Uterus (tissue), 4 donors: Measurements from ENCODE around the gene PPP2R2D. TPM values are rescaled to one million over a fixed set of nuclear protein-coding genes. Genes with fewer than 3 reads are reported as not detected.

Source experiments
- DNase-seq, 2 donors: peaks; one replicate each; pipeline ENCODE4 v3.0.0-alpha.2; 2019 to 2020
- H3K27ac ChIP-seq, 2 donors: fragments of 200-600 bp; sonication (generic); 1 replicate in 1 of 2; 2 replicates in 1 of 2; pipeline ENCODE4 v1.5.1; 2016 to 2018
- H3K27me3 ChIP-seq, 2 donors: fragments of 200-600 bp; sonication (generic); one replicate each; pipeline ENCODE4 v1.5.1; 2018 to 2019; ENCODE audit warnings: control low read depth in 1 of 2
- H3K36me3 ChIP-seq, 2 donors: fragments of 200-600 bp; sonication (generic); one replicate each; pipeline ENCODE4 v1.5.1; 2019; ENCODE audit warnings: control low read depth in 1 of 2
- H3K4me1 ChIP-seq, 2 donors: fragments of 200-600 bp; sonication (generic); one replicate each; pipeline ENCODE4 v1.5.1; 2018 to 2019; ENCODE audit warnings: control low read depth in 1 of 2
- H3K4me3 ChIP-seq, 2 donors: fragments of 200-600 bp; sonication (generic); 1 replicate in 1 of 2; 2 replicates in 1 of 2; pipeline ENCODE4 v1.5.1; 2018 to 2019; ENCODE audit warnings: mild to moderate bottlenecking in 1 of 2
- H3K9me3 ChIP-seq, 2 donors: fragments of 200-600 bp; sonication (generic); one replicate each; pipeline ENCODE4 v1.5.1; 2019; ENCODE audit warnings: control low read depth in 1 of 2
- POLR2A ChIP-seq, 2 donors: fragments of 450-650 bp; IDR thresholded peaks; one replicate each; pipeline ENCODE4 v1.6.1; 2016; ENCODE audit warnings: antibody characterized with exemption in 2 of 2, mild to moderate bottlenecking in 1 of 2, moderate library complexity in 1 of 2
- intact Hi-C: fragments of 100-400 bp; cut with DNase I; formaldehyde crosslinking; loops from one replicate; pipeline ENCODE4 v1.15.1; 2023; ENCODE audit warnings: low total_unique reads
- total RNA-seq, 4 donors: library from RNA; depleted of rRNA in 3 of 4; stranded (reverse); fragments of >200 nt in 3 of 4; gene quantifications; one replicate each; pipeline versions ENCODE4 v1.1.0 to v1.2.4, GENCODE V29; 2014 to 2023
- TF ChIP-seq, protein P1 (sequence below), 4 experiments: fragments of 200-600 bp in 2 of 4; fragments of 450-650 bp in 2 of 4; sonication (generic) in 2 of 4; IDR thresholded peaks; one replicate each; pipeline ENCODE4 v1.5.1; 2016 to 2019; ENCODE audit warnings: antibody characterized with exemption in 4 of 4, mild to moderate bottlenecking in 2 of 4, moderate library complexity in 1 of 4
- donor health status: DM: yes; HTN: yes; CAD: no.

The PPP2R2D gene
- total RNA-seq, 4 donors from 2014 or later, result 21.2 to 43.2 (median 36.3) TPM

DNA sequence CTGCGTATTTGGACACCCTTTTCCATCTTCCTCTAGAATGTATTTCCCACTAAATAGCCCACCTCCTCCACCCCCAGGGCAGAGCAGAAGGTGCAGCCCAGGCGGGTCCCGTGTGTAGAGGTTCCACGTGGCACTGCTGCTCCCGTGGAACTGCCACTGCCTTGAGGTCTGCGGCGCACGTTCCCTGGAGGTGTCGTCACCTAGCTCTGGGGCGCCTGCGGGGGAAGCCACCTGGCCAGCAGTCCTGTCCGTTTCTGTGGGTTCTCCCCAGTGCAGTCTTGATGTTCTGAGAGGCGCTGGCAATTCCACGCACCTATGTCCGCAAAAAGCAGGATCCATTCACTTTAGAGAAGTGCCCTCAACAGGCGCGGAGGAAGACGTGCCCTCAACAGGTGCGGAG lies 59.0 kb downstream of the PPP2R2D start:
- Histone ChIP-seq H3K27me3 (no peaks in the 10 kb centered on the region), H3K4me1 (no peaks in the 10 kb centered on the region), H3K4me3 (no peak overlapping the region), H3K36me3 (no peaks in the 10 kb centered on the region), H3K27ac (no peak overlapping the region), H3K9me3 (no peaks in the 10 kb centered on the region)
- intact Hi-C loops, result no loop called here
- TF ChIP-seq POLR2A (IDR thresholded peaks at IDR 0.05), result no peak
- TF ChIP-seq, protein P1, sequence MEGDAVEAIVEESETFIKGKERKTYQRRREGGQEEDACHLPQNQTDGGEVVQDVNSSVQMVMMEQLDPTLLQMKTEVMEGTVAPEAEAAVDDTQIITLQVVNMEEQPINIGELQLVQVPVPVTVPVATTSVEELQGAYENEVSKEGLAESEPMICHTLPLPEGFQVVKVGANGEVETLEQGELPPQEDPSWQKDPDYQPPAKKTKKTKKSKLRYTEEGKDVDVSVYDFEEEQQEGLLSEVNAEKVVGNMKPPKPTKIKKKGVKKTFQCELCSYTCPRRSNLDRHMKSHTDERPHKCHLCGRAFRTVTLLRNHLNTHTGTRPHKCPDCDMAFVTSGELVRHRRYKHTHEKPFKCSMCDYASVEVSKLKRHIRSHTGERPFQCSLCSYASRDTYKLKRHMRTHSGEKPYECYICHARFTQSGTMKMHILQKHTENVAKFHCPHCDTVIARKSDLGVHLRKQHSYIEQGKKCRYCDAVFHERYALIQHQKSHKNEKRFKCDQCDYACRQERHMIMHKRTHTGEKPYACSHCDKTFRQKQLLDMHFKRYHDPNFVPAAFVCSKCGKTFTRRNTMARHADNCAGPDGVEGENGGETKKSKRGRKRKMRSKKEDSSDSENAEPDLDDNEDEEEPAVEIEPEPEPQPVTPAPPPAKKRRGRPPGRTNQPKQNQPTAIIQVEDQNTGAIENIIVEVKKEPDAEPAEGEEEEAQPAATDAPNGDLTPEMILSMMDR (IDR thresholded peaks at IDR 0.05), result no peak
- no peak for DNase-seq

DNA sequence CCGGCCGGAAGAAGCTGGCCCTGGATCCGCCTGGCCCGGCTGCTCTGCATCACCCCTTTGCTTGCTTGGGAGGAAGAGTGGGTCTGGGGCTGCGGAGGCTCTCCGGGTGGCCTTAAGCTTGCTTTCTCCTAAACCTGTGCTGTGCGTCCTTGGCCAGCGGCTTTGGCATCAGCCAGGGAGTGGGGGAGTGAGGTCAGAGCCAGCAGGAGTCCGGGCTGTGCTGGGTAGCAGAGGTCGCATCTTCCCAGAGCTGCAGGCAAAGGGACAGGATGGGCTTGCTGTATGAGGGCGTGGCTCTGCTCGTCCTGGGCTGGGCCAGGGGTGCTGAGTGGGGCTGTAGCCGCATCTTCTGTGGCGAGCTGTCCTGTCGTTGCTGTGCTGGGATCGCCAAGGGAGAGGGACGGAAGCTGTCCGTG lies 59.8 kb downstream of the PPP2R2D start:
- Histone ChIP-seq H3K4me3 (no peak overlapping the region), H3K36me3 (no peaks in the 10 kb centered on the region), H3K27me3 (no peaks in the 10 kb centered on the region), H3K4me1 (no peaks in the 10 kb centered on the region), H3K9me3 (no peaks in the 10 kb centered on the region), H3K27ac (no peak overlapping the region)
- intact Hi-C loops, result no loop called here
- no peak for TF ChIP-seq POLR2A (IDR thresholded peaks at IDR 0.05)
- TF ChIP-seq, protein P1 (IDR thresholded peaks at IDR 0.05), result no peak
- no peak for DNase-seq

DNA sequence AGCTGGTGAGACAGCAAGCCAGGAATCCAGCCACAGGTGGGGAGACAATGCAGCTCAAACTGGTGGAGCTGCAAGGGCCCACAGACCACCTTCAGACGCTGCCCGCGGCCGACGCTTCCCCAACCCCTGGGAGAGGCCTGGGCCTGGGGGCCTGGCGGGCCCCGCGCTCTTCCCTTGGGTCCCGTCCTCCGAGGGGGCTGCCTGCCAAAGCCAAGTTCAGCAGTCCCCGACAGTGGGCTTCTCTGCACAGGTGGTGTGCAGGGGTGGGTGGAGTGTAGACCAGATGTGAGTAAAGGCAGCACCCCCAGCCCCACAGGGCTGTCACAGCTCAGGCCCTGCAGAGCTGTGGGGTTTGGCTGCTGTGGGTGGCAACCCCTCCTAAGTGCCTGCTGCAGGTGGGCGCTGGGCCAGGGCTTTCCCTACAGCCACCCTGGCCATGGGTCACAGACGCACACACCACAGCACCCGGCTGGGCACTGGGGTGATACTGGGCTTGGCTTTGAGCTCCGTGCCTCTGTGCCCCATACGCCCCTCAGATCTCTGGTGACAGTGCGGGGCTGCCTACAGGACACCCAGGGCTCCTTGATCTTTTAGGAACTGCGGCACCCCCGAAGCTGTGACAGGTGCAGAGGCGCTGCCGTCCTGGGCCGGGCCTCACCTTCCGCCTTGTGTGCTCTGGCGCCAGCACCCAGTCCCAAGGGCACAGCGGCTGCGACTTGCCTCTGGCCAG lies 60.4 kb downstream of the PPP2R2D start:
- Histone ChIP-seq H3K27me3 (no peaks in the 10 kb centered on the region), H3K27ac (no peak overlapping the region), H3K4me3 (no peak overlapping the region), H3K36me3 (no peaks in the 10 kb centered on the region), H3K4me1 (no peaks in the 10 kb centered on the region), H3K9me3 (no peaks in the 10 kb centered on the region)
- no peak for DNase-seq
- intact Hi-C loops, result no loop called here
- TF ChIP-seq, protein P1 (IDR thresholded peaks at IDR 0.05), result no peak
- no peak for TF ChIP-seq POLR2A (IDR thresholded peaks at IDR 0.05)

DNA sequence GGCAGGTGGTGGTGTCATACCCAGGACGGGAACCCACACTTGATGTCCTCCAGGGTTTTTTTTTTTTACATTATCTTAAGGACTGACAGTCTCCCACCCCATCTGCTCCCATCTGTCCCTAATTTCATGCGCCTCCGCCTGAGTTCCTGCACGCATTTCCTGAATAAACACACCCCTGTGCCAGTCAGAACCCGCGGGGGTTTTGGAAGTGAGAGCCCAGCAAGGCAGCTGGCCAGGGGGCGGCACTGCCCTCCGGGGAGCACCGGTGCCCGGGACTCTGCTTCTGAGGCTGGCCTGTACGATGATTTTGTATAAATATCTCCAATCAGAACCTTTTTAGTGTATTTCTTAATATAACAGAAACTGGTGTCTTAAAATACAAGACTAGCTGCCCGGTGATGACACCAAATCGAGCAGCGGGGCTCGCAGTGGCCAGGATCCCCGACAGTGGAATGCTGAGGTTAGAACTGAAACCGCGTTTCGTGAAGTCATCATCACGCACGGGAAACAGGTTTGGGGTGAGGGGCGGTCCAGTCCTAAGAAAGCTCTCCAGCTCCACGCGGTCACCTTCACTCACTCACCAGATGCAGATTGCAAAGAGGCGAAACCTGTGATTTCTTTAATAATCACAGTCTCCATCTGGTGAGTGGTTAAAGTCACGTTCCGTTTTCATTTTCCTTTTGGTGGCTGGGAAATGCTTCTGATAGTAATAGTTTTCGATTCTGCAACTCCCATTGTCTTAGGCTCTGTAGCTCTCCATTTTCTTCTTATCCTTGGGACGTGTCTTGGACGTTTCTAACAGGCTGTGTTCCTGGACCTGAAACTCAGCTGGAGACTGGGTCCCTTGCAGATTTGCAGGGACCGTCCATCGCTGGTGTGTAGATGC lies 61.2 kb downstream of the PPP2R2D start:
- Histone ChIP-seq H3K27ac (no peak overlapping the region), H3K9me3 (no peaks in the 10 kb centered on the region), H3K27me3 (no peaks in the 10 kb centered on the region), H3K4me3 (no peak overlapping the region), H3K4me1 (no peaks in the 10 kb centered on the region), H3K36me3 (no peaks in the 10 kb centered on the region)
- TF ChIP-seq, protein P1 (IDR thresholded peaks at IDR 0.05), result no peak
- TF ChIP-seq POLR2A (IDR thresholded peaks at IDR 0.05), result no peak
- DNase-seq, result no peak
- intact Hi-C loops, result no loop called here

DNA sequence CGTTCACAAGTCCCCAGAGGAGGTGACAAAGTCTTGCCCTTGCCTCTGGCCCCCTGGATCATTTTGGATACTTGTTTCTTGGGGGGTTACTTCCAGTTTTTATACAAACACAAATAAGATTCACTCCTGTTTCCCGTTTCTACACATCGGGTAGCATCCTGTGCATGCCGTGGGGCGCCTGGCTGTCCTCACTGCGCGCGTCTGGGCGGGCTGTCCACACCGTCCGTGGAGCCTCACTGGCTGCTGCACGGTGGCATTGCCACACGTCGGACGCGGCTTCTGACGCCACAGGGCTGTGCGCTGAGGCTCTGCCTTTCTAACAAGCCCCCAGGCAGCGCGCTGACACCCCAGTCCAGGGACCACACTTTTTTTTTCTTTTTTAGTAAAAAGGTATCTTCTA lies 62.5 kb downstream of the PPP2R2D start:
- Histone ChIP-seq H3K27me3 (no peaks in the 10 kb centered on the region), H3K9me3 (no peaks in the 10 kb centered on the region), H3K4me1 (no peaks in the 10 kb centered on the region), H3K27ac (no peak overlapping the region), H3K4me3 (no peak overlapping the region), H3K36me3 (no peaks in the 10 kb centered on the region)
- TF ChIP-seq, protein P1 (IDR thresholded peaks at IDR 0.05), result no peak
- no peak for TF ChIP-seq POLR2A (IDR thresholded peaks at IDR 0.05)
- intact Hi-C loops, result no loop called here
- no peak for DNase-seq
